K562 (cell line): ENCODE data around the gene NTM. TPM values are rescaled to one million over a fixed set of nuclear protein-coding genes. Genes with fewer than 3 reads are reported as not detected.

Experiments used
- ATAC-seq: fragments of 200-7000 bp; cut with Tn5 transposase; 3 replicates; pipeline ENCODE4 v1.9.1; 2020; ENCODE audit warnings: moderate library complexity
- BruUV-seq: library from RNA; stranded (reverse); fragments of 400-500 nt; replicated peaks from 2 replicates; lab custom pipeline; 2021; lab: Mats Ljungman, UMichigan
- CTCF ChIA-PET: fragments of 300-600 bp; formaldehyde crosslinking; extraction: SDS; loops from one replicate; lab custom pipeline; 2021; ENCODE audit warnings: low intra/inter-chr PET ratio; lab: Yijun Ruan, JAX
- POLR2A ChIA-PET: fragments of 300-600, 350-650 bp; sonication (Branson Sonifier 250); formaldehyde crosslinking; extraction: SDS; loops from one replicate; lab custom pipeline; 2021; ENCODE audit warnings: antibody characterized with exemption, inconsistent platforms; lab: Yijun Ruan, JAX
- DNase-seq, 4 experiments: peaks; one replicate each; pipeline versions ENCODE4 v3.0.0 to v3.0.0-alpha.2; 2011 to 2018; ENCODE audit warnings: low spot score in 3 of 4, mixed read lengths in 3 of 4; ENCODE audit errors: extremely low read depth in 1 of 4
- FAIRE-seq: peaks from 2 replicates; lab custom pipeline; 2011; peaks lifted over from hg19 to GRCh38; lab: Jason Lieb, UNC
- H2AFZ ChIP-seq: 2 replicates; pipeline ENCODE4 v1.6.0; 2011; ENCODE audit warnings: low read depth, low read length, control low read depth, inconsistent platforms
- H3K27ac ChIP-seq: fragments of 200-600 bp; 3 replicates; pipeline ENCODE4 v1.8.0; 2011; ENCODE audit warnings: low read depth, mild to moderate bottlenecking, control low read depth, inconsistent platforms, low read length, moderate library complexity, mixed read lengths; ENCODE audit errors: extremely low read depth
- H3K27me3 ChIP-seq, 2 experiments: fragments of 300-600 bp in 1 of 2; 2 replicates in 1 of 2; 3 replicates in 1 of 2; pipeline versions ENCODE4 v1.6.0 to v1.8.0; 2011; ENCODE audit warnings: inconsistent platforms in 2 of 2, low read length in 2 of 2, mild to moderate bottlenecking in 1 of 2, mixed read lengths in 1 of 2, moderate library complexity in 1 of 2; ENCODE audit not compliant: control insufficient read depth in 2 of 2, insufficient read depth in 2 of 2
- H3K36me3 ChIP-seq: fragments of 300-600 bp; 3 replicates; pipeline ENCODE4 v1.8.0; 2011; ENCODE audit warnings: mild to moderate bottlenecking, low read length, inconsistent platforms; ENCODE audit not compliant: control insufficient read depth, insufficient read depth
- H3K4me1 ChIP-seq, 2 experiments: fragments of 200-600 bp in 1 of 2; replicated peaks in 1 of 2; 2 replicates in 1 of 2; 3 replicates in 1 of 2; pipeline versions ENCODE4 v1.5.1 to v1.8.0; 2011; ENCODE audit warnings: inconsistent platforms in 2 of 2, low read length in 2 of 2, mild to moderate bottlenecking in 1 of 2, mixed read lengths in 1 of 2, moderate library complexity in 1 of 2; ENCODE audit not compliant: control insufficient read depth in 2 of 2, insufficient read depth in 2 of 2
- H3K4me2 ChIP-seq: 2 replicates; pipeline ENCODE4 v1.6.1; 2011; ENCODE audit warnings: low read length, control low read depth, inconsistent platforms, mixed read lengths; ENCODE audit not compliant: insufficient read depth
- H3K4me3 ChIP-seq: fragments of 200-600 bp; sonication (generic), shearing (Covaris generic); 2 replicates; pipeline ENCODE4 v1.5.1; 2016; ENCODE audit warnings: control low read depth, inconsistent platforms
- H3K79me2 ChIP-seq: fragments of 200-600 bp; 3 replicates; pipeline ENCODE4 v1.8.0; 2011; ENCODE audit warnings: low read length, inconsistent platforms; ENCODE audit not compliant: control insufficient read depth, insufficient read depth
- H3K9ac ChIP-seq, 2 experiments: 2 replicates each; pipeline versions ENCODE4 v1.6.0 to v1.6.1; 2011; ENCODE audit warnings: low read depth in 2 of 2, low read length in 2 of 2, control low read depth in 1 of 2, inconsistent platforms in 1 of 2, mild to moderate bottlenecking in 1 of 2, mixed read lengths in 1 of 2; ENCODE audit not compliant: insufficient read depth in 1 of 2
- H3K9me1 ChIP-seq: one replicate; pipeline ENCODE4 v1.6.0; 2011; ENCODE audit warnings: inconsistent platforms, mild to moderate bottlenecking, low read length, moderate library complexity; ENCODE audit not compliant: control insufficient read depth, insufficient read depth
- H3K9me3 ChIP-seq: replicated peaks from 2 replicates; pipeline ENCODE4 v1.5.1; 2011; ENCODE audit warnings: low read depth, low read length, inconsistent platforms; ENCODE audit not compliant: control insufficient read depth, insufficient read depth
- H4K20me1 ChIP-seq: replicated peaks from 2 replicates; pipeline ENCODE4 v1.6.1; 2011; ENCODE audit warnings: low read length, inconsistent platforms, mixed read lengths; ENCODE audit not compliant: control insufficient read depth, insufficient read depth
- EZH2 ChIP-seq: IDR thresholded peaks from 2 replicates; pipeline ENCODE4 v1.6.1; 2012; ENCODE audit warnings: low read depth, mild to moderate bottlenecking, inconsistent platforms, low read length, borderline replicate concordance
- IRF1 ChIP-seq: sonication (generic); formaldehyde crosslinking; IDR thresholded peaks from 2 replicates; pipeline ENCODE4 v1.8.0; 2022; ENCODE audit warnings: missing genetic modification reagents, mild to moderate bottlenecking, borderline replicate concordance
- KDM5B ChIP-seq: fragments of 200-600 bp; sonication (generic); IDR thresholded peaks from 2 replicates; pipeline ENCODE4 v1.6.1; 2012; ENCODE audit warnings: low read depth, mild to moderate bottlenecking, moderate library complexity, low read length, control low read depth, inconsistent platforms; ENCODE audit not compliant: insufficient replicate concordance
- ZBTB34 ChIP-seq: fragments of 250-450 bp; sonication (Bioruptor Pico); IDR thresholded peaks from 2 replicates; pipeline ENCODE4 v1.8.0; 2021; ENCODE audit warnings: mild to moderate bottlenecking, moderate library complexity
- ZNF551 ChIP-seq: fragments of 250-450 bp; sonication (Bioruptor Pico); IDR thresholded peaks from 2 replicates; pipeline ENCODE4 v1.5.0; 2021; ENCODE audit warnings: mild to moderate bottlenecking, moderate library complexity
- ZNF79 ChIP-seq: fragments of 250-450 bp; sonication (Bioruptor Pico); IDR thresholded peaks from 2 replicates; pipeline ENCODE4 v1.4.0; 2020; ENCODE audit warnings: low read depth, mild to moderate bottlenecking, moderate library complexity
- WGBS: fragments of 100-300 bp; shearing (Covaris generic); methylation state at CpG from one replicate; pipeline ENCODE4 v1.1.6; 2016; ENCODE audit warnings: low coverage, mixed read lengths; ENCODE audit not compliant: insufficient coverage; ENCODE audit errors: missing lambda C conversion rate; 5-methylcytosine and 5-hydroxymethylcytosine counted together
- in situ Hi-C: fragments of 300-500 bp; cut with MboI; formaldehyde crosslinking; loops from 4 replicates; pipeline ENCODE4 v1.15.0; 2018; ENCODE audit warnings: inconsistent platforms, mixed read lengths
- intact Hi-C: fragments of 100-400 bp; cut with micrococcal nuclease; formaldehyde crosslinking; loops from 2 replicates; pipeline ENCODE4 v1.14.2; 2022
- polyA plus RNA-seq, 8 experiments: library from polyadenylated mRNA; depleted of rRNA in 4 of 8; stranded (reverse) in 5 of 8; unstranded in 3 of 8; fragments of >200 nt; fragmentation: Nextera tagmentation in 2 of 8; fragmentation: Illumina TruSeq in 1 of 8; extraction: Ambion mirVana in 2 of 8; extraction: Trizol in 1 of 8; gene quantifications; 2 replicates each; pipeline versions ENCODE4 v1.2.1 to v1.2.3, GENCODE V29; 2011 to 2014; ENCODE audit warnings: inconsistent platforms in 1 of 8, missing spikeins in 1 of 8
- total RNA-seq, 7 experiments: library from RNA; depleted of rRNA in 6 of 7; stranded (reverse); fragments of >200 nt in 6 of 7; fragmentation: Illumina TruSeq in 2 of 7; extraction: Trizol in 2 of 7; gene quantifications; 2 replicates each; pipeline versions ENCODE4 v1.2.1 to v1.2.3, GENCODE V29; 2011 to 2021; ENCODE audit warnings: low replicate concordance in 1 of 7

The NTM gene
- total and polyA plus RNA-seq, 9 of the 15 experiments (the other 6 are each of a cell fraction or from before 2014, with no cell fraction given), result not detected

DNA sequence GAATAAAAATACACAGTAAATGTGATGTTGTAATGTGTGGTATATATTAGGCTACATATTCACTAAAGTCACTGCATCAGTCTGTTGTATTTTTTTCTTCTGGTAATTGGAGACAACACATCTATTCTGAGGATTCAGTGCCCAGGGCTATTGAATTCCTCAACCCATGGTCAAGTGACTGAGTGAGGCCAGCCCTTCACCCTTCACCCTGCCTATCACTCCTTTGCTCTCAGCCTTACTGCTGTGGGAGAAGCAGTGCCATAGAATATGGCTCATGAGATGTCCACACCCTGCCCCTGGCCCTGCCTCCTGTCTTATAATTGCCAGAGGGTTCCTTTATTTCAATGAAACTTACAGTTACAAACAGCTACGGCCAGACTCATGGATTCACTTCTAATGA lies 295.6 kb downstream of the NTM start:
- no peak overlapping the region for H3K4me3 ChIP-seq
- H3K9me3 ChIP-seq, result no peaks in the 10 kb centered on the region
- no peak overlapping the region for H2AFZ ChIP-seq
- H3K27ac ChIP-seq, result no peak overlapping the region
- no TSS peak for BruUV-seq
- H3K4me1 ChIP-seq, result no peaks in the 10 kb centered on the region
- no peak overlapping the region for H3K9ac ChIP-seq
- POLR2A ChIA-PET, result interaction anchor here (0.6 kb wide), 1 partner anchor 534 kb away, joined by 3 read pairs; no protein-coding TSS in a partner anchor
- H3K4me2 ChIP-seq, result no peak overlapping the region
- FAIRE-seq, result no peak
- no peaks in the 10 kb centered on the region for H4K20me1 ChIP-seq
- intact Hi-C loops, result no loop called here
- WGBS, result 8% methylated on average over 1 of the region's 1 CpG
- H3K27me3 ChIP-seq, result 0 out of 5 replicates have a peak, but pooled peaks cover 0 to 5% of the 10 kb centered on the region in 2 experiments
- TF ChIP-seq ZNF79 (CRISPR knock-in tag) (no peak), ZBTB34 (no peak), EZH2 (no peak), ZNF551 (no peak), KDM5B (no peak), IRF1 (CRISPR knock-in tag) (no peak)
- TF ChIP-seq, all 486 proteins: peak for 0
- CTCF ChIA-PET, result no interaction called here
- H3K36me3 ChIP-seq, result no peaks in the 10 kb centered on the region
- H3K79me2 ChIP-seq, result no peaks in the 10 kb centered on the region
- DNase-seq, result no peak
- in situ Hi-C loops, result loop anchor here (25.0 kb wide), 1 partner anchor 754 kb away; the partner anchor contains the start of gene SNX19
- no peak for ATAC-seq
- no peaks in the 10 kb centered on the region for H3K9me1 ChIP-seq
